ENCODE measurements around the gene C20orf204. TPM values are rescaled to one million over a fixed set of nuclear protein-coding genes. Genes with fewer than 3 reads are reported as not detected.

The C20orf204 gene
- total and polyA plus RNA-seq, 2 of the 8 experiments (the other 6 are each of a cell fraction or from before 2014, with no cell fraction given) = 0.39 to 0.52 TPM

DNA sequence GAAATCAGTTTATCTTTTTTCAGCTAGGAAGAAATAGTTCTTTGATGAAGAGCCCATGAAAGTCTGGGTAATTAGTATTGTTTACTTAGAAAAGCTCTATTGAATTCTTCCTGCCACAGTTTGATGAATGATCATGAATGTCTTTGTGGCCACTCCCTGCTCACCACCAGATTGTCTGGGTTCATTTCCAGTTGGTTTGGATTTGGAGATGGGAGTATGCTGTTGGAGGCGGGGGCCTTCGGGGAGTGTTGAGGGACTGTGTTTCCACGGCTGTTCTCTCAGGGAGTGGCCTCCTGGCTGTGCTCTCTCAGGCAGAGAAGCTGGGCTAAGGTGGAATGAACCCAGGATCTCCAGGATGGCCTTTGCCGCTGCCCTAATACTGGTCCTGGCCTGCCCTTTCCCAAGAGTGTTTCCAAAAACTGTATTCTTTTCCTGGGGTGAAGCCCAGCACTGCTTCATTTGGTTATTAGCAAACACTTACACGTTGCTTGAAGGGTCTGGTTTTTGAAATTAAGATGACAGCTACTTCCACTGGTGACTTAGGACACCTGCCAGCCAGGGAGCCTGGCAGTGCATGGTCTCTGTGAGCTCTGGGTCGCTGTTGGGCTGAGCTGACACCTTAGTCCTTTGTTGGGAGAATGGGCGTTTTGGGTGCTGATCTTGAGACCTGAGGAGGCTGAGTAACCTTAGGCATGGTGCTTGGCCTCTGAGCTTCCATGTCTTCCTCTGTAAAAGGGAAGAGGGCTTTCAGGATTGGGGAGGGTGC, 31.8 kb upstream of the C20orf204 start (continued):
- TF ChIP-seq, protein P1, sequence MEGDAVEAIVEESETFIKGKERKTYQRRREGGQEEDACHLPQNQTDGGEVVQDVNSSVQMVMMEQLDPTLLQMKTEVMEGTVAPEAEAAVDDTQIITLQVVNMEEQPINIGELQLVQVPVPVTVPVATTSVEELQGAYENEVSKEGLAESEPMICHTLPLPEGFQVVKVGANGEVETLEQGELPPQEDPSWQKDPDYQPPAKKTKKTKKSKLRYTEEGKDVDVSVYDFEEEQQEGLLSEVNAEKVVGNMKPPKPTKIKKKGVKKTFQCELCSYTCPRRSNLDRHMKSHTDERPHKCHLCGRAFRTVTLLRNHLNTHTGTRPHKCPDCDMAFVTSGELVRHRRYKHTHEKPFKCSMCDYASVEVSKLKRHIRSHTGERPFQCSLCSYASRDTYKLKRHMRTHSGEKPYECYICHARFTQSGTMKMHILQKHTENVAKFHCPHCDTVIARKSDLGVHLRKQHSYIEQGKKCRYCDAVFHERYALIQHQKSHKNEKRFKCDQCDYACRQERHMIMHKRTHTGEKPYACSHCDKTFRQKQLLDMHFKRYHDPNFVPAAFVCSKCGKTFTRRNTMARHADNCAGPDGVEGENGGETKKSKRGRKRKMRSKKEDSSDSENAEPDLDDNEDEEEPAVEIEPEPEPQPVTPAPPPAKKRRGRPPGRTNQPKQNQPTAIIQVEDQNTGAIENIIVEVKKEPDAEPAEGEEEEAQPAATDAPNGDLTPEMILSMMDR (IDR thresholded peaks at IDR 0.05; ENCODE audit: control extremely low read depth in 1 of 3, insufficient read depth in 1 of 3, low read depth in 1 of 3, low read length in 3 of 3) = no peak
- TF ChIP-seq SIX5 (IDR thresholded peaks at IDR 0.05; ENCODE audit: low read depth, low read length) (no peak), JUN (IDR thresholded peaks at IDR 0.05; ENCODE audit: low read depth, low read length) (no peak), ZNF274 (IDR thresholded peaks at IDR 0.05; ENCODE audit: borderline replicate concordance, extremely low read depth, low read length) (no peak), SP2 (IDR thresholded peaks at IDR 0.05; ENCODE audit: low read length) (no peak)
- TF ChIP-seq, protein P2, sequence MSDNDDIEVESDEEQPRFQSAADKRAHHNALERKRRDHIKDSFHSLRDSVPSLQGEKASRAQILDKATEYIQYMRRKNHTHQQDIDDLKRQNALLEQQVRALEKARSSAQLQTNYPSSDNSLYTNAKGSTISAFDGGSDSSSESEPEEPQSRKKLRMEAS (IDR thresholded peaks at IDR 0.05) = no peak
